HG02642 (cell line): ENCODE results near the gene SPATA21.
"Not testable (repeated sequence)": the region's sequence is repeated elsewhere in the genome, so short reads cannot be mapped to it uniquely, and the experiment has no call there.

Source experiments
- ATAC-seq: cut with Tn5 transposase; IDR thresholded peaks from one replicate; pipeline ENCODE4 v1.9.1; 2021; ENCODE audit warnings: mild to moderate bottlenecking; ENCODE audit not compliant: unreplicated experiment, poor library complexity

The SPATA21 gene

GRCh38 chr1:16436946-16437474 lies at the start of gene SPATA21:
SPATA21 (minus strand) TSS chr1:16437424; CDS start chr1:16431371, 6,053 bp downstream.
- ATAC-seq, result no peak

DNA sequence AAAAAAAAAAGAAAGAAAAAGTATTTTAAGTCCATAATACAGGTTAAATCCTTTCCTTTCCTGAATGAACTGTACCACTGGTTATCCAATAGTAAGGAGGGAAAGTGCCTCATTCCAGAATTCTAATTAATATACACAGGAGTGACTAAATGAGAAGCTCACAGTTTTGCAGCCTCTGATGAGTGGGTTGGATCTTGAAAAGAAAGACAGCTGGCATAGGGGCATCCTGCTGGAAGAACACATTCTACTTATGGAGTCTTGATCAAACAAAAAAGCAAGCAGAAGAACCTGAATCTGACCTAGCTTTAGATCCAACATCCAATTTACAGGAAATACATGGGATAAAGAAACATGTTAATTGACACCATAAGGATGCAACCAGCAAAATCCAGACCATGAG lies 49.8 kb upstream of the SPATA21 start:
- ATAC-seq, result not testable (repeated sequence)

DNA sequence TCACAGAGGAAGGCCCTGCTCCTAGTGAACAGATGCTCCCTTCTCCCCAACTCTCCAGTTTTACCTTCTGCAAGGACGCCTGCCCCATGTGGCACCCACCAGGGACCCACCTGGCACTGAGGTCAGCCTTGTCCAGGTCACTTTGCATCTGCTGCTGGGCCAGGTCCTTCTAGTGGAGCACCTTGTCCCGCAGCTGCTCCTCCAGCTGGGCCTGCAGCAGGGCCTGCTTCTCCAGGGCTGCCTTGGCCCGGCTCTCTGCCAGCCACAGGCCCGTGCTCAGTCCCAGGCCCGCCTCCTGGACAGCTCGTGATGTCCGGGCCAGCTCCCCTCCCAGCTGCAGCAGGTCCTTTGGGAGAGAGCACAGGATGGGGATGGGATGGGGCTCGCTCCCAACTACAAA lies 49.1 kb upstream of the SPATA21 start:
- ATAC-seq, result not testable (repeated sequence)

- no peak for ATAC-seq
These were observed 47.7 kb upstream of the SPATA21 start for GRCh38 chr1:16484931-16485330.

DNA sequence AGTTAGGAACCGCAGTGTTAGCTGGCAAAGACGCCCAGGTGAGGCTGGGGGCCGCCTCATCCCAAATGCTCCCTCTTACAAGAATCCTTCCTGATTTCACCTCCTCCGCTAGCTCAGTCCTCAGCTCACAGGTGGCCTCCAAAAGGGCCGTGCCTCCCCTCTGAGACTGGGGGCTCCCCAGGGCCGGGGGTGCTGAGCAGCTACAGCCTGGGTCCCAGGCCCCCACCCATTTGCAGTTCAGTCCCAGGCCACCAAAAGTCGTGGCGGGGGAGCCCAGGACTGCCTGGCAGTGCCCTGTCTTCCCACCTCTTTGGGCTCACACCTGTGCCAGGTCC lies 47.2 kb upstream of the SPATA21 start:
- ATAC-seq, result no peak

DNA sequence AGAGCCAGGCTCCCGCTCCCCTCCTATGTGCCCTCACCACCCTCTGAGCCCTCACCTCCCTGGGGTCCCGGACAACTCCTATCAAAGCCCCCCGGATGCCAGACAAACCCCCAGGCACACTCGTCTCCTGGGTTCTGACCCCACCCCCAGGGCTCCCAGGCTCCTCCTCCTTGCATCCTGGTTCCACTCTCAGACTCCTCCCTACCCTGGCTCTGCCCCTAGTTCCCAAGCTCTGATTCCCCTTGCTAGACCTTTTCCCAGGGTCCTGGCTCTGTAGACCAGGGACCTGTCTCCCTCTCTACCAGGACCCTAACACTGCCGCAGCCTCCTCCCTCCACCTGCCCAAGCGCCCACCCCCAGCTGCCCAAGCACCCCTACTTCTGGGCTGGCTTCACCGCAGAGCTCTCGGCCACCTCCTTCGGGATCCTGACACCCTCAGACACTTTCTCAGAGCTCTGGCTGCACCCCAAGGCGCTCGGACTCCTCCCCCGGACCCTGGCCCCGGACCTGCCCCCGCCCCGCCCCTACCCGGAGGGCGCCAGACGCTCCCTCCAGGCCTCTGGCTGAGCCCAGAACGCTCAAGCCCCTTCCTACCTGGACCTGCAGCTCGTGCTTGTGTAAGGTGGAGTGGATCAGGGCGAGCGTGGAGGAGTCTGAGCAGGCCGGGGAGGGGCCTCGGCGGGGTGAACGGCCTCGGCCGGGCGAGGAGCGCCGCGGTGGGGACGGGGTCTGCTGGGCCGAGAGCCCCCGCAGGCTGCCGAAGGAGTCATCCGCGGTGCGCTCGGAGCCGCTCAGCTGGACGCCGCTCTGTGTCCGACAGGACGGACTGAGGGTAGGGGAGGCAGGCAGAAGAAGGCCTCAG lies 46.6 kb upstream of the SPATA21 start:
- ATAC-seq, result not testable (repeated sequence)

DNA sequence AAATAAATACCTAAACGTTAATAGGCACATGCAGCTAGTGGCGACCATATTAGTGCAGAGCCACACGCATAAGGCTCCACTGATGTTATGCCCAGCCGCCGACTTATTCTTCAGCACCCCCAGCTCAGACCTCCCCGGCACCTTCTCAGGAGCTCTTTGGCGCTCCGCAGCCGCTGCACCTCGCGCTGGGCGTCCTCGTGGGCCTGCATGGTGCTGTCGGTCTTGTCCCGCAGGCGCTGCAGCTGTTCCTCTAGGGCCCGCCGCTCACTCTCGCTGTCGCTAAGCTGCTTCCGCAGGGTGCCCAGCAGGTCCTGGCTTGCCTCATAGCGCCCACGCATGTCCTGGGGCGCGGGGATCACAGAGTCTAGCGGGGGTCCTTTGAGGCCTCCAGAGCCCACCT lies 45.9 kb upstream of the SPATA21 start:
- not testable (repeated sequence) for ATAC-seq

DNA sequence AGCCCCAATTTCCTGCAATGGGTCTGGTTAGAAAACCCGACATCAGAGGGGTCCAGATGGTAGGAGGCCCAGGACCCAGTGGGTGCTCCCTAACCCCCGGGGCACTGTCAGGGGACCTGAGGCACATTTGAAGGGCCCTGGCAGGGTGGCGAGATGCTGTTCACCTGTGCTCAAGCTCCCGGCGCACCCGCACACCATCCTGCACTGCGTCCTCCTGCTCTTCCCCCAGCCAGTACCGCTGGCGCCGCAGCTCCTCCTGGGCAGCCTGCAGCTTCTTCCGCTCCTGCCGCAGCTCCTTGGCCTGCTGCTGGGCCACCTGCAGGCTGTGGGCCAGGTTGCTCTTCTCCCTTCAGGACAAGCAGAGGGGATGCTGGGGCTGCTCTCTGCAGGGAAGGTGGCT lies 40.9 kb upstream of the SPATA21 start:
- ATAC-seq, result no peak

DNA sequence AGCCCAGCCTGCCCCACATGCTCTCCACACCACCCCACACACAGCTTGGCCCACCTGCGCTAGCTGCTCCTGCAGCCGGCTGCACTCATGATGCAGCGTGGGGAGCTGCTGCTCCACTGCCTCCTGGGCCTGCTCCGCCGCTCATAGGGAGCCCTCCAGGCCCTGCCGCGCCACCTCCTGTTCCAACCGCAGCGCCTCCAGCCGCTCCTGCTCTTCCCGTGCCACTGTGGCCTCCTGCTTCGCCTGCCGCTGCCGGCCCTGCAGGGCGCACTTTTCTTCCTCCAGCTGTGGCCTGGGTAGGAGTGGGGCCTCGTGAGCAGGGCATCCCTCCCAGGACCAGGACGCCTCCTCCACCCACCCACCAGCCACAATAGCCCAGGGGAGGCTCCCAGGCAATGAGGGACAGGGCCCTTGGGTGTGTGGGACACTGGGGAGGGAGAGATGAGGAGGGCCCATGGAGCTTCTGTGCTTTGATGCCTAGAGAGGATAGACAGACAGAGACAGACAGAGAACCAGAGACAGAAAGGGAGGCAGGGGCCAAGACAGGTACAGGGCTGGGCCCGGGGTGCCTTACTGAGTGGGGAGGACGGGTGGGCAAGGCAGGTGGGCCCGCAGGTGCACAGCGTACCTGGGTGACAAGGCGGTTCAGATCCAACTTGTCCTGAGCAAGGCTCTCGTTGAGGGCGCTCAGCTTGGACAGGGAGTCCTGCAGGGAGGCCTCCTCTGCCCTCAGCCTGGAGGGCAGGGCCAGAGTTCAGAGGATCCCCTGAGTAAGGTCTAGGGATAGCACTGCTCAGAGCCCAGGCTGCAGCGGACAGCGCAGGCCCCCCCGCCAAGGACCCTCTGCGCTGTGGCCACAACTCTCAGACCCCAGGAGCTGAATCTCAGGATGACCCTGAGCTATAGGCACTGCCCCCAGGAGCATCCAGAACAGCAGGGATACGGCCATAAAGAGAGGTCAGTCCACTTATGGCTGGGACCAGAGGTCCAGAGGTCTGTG lies 38.8 kb upstream of the SPATA21 start:
- not testable (repeated sequence) for ATAC-seq

DNA sequence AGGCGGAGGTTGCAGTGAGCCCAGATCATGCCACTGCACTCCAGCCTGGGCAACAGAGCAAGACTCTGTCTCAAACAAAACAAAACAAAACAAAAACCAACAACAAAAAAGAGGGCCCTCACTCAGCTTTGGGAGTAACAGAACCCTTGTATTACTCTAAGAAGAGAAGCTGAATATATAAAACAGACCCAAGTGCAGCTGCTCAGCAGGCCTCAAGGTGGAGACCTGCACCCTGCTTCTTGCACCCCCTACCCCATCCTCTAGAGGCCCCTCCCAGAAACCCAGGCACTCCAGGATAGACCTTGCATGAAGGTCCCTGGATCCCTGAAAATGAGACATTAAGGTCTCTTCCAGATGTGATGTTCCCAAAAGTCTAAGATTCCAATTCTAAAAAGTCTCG lies 37.7 kb upstream of the SPATA21 start:
- not testable (repeated sequence) for ATAC-seq

GRCh38 chr1:16474166-16474800 lies 37.1 kb upstream of the SPATA21 start:
- no peak for ATAC-seq

GRCh38 chr1:16468558-16468957 lies 31.3 kb upstream of the SPATA21 start:
- ATAC-seq, result no peak

GRCh38 chr1:16464917-16465625 lies 27.8 kb upstream of the SPATA21 start:
- ATAC-seq, result no peak

DNA sequence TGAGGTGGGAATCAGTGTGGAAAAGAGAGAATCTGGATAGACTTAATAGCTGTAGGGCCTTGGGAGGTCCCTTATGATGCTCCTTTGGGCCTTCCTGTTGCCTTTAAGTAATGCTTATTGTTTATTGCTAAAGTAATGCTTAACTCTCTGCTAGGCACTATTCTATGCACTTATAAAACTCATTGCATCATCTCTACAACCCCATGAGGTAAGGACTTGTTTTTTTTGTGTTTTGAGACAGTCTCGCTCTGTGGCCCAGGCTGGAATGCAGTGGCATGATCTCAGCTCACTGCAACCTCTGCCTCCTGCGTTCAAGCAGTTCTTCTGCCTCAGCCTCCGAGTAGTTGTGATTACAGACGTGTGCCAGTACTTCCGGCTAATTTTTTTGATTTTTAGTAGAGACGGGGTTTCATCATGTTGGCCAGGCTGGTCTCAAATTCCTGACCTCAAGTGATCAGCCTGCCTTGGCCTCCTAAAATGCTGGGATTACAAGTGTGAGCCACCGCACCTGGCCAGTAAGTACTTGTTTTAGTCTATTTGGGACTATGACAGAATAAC lies 25.6 kb upstream of the SPATA21 start:
- no peak for ATAC-seq

GRCh38 chr1:16461681-16462080 lies 24.5 kb upstream of the SPATA21 start:
- no peak for ATAC-seq

DNA sequence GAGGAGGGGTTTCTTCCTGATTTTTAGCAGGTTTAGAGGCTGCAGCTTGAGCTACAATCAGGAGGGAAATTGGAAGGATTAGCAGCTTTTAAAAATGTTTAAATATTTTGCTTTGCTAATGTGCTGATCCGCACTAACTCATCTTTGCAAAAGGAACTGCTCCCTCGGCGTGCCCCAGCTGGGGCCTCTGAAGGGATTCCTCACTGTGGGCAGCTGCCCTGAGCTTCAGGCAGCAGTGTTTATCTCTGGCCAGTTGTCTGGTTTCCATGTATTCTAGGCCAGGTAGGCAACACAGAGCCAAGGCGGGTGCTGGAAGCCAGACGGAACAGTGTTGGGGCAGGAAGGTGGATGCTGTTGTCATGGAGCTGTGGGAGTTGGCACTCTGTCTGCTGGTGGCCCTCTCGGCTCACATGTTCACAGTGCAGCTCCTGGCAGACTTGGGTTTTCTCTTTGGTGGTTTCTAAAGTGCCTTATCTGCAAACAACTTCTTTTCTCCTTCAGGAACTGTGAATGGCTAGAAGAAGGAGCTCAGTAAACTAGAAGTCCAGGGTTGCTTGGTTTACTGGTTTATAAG lies 22.2 kb upstream of the SPATA21 start:
- no peak for ATAC-seq

- ATAC-seq, result no peak
These were observed 21.6 kb upstream of the SPATA21 start for GRCh38 chr1:16458831-16459230.

GRCh38 chr1:16456151-16456550 lies 18.9 kb upstream of the SPATA21 start:
- ATAC-seq, result not testable (repeated sequence)

DNA sequence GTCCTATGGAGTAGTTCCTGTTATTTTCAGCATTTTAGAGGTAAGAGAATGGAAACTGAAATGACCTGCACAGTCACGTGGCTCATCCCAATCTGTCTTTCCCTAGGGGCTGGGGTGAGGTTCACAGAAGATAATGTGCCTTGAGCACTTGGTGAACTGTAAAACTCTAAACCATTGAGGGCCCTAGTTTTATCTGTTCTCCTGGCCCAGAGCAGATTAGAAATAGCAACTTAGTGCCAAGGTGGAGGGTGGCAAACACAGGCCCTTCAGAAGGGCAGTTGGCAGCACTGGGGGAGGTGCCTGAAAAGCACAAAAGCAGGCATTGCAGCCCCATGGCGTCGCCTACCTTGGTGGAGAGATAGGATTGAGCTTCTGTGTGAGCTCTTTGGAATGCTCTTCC lies 17.7 kb upstream of the SPATA21 start:
- not testable (repeated sequence) for ATAC-seq
